WTC11 (cell line): Measurements from ENCODE around the gene ZNF177. TPM values are rescaled to one million over a fixed set of nuclear protein-coding genes. Genes with fewer than 3 reads are reported as not detected.

ENCODE experiments used
- ATAC-seq: fragments of 200-7000 bp; cut with Tn5 transposase; 2 replicates; pipeline ENCODE4 v1.10.0; 2021; ENCODE audit warnings: mild to moderate bottlenecking, moderate library complexity
- CTCF ChIA-PET: fragments of 300-600 bp; sonication (Branson Sonifier 250); formaldehyde crosslinking; loops from one replicate; lab custom pipeline; 2021; ENCODE audit warnings: antibody characterized with exemption; lab: Charles Lee
- POLR2A ChIA-PET: fragments of 350-600 bp; sonication (Branson Sonifier 250); formaldehyde crosslinking; loops from one replicate; lab custom pipeline; 2021; ENCODE audit warnings: antibody characterized with exemption; lab: Charles Lee
- DNase-seq: peaks from one replicate; pipeline ENCODE4 v3.0.0; 2021; ENCODE audit warnings: low spot score
- H3K27ac Mint-ChIP-seq: 2 replicates; pipeline ENCODE4 v1.8.0; 2021; ENCODE audit warnings: mixed read lengths
- H3K27me3 Mint-ChIP-seq: 2 replicates; pipeline ENCODE4 v1.8.0; 2021; ENCODE audit warnings: low read depth, mild to moderate bottlenecking, moderate library complexity, mixed read lengths
- H3K36me3 Mint-ChIP-seq: 2 replicates; pipeline ENCODE4 v1.8.0; 2021; ENCODE audit warnings: mixed read lengths
- H3K4me1 Mint-ChIP-seq: 2 replicates; pipeline ENCODE4 v1.8.0; 2022; ENCODE audit warnings: mixed read lengths
- H3K4me3 Mint-ChIP-seq: 2 replicates; pipeline ENCODE4 v1.8.0; 2021; ENCODE audit warnings: mild to moderate bottlenecking, moderate library complexity, mixed read lengths
- H3K9me3 Mint-ChIP-seq: 2 replicates; pipeline ENCODE4 v1.8.0; 2021; ENCODE audit warnings: mixed read lengths
- ELF4 ChIP-seq: sonication (generic); formaldehyde crosslinking; IDR thresholded peaks from 2 replicates; pipeline ENCODE4 v1.8.1; 2022; ENCODE audit warnings: low read depth, mild to moderate bottlenecking, moderate library complexity, missing genetic modification reagents
- EMX1 ChIP-seq: fragments of 250-450 bp; sonication (Bioruptor Pico); IDR thresholded peaks from 2 replicates; pipeline ENCODE4 v1.8.0; 2021; ENCODE audit warnings: mild to moderate bottlenecking
- ESRRA ChIP-seq: sonication (generic); formaldehyde crosslinking; IDR thresholded peaks from 2 replicates; pipeline ENCODE4 v1.8.1; 2022; ENCODE audit warnings: mild to moderate bottlenecking, missing genetic modification reagents, borderline replicate concordance
- FOXJ3 ChIP-seq: sonication (generic); formaldehyde crosslinking; IDR thresholded peaks from 2 replicates; pipeline ENCODE4 v1.9.0; 2021; ENCODE audit warnings: missing genetic modification reagents, mild to moderate bottlenecking, borderline replicate concordance
- MXD4 ChIP-seq: fragments of 250-450 bp; sonication (Bioruptor Pico); IDR thresholded peaks from 2 replicates; pipeline ENCODE4 v1.8.0; 2021; ENCODE audit warnings: mild to moderate bottlenecking, moderate library complexity, borderline replicate concordance
- NR3C1 ChIP-seq: sonication (generic); formaldehyde crosslinking; conservative IDR thresholded peaks from 2 replicates; pipeline ENCODE4 v1.8.1; 2023; ENCODE audit warnings: low read depth, mild to moderate bottlenecking, missing genetic modification reagents
- OVOL2 ChIP-seq: fragments of 250-450 bp; sonication (Bioruptor Pico); IDR thresholded peaks from 2 replicates; pipeline ENCODE4 v1.9.0; 2021; ENCODE audit warnings: mild to moderate bottlenecking, borderline replicate concordance
- PRRX2 ChIP-seq: fragments of 250-450 bp; sonication (Bioruptor Pico); IDR thresholded peaks from 2 replicates; pipeline ENCODE4 v1.8.0; 2021; ENCODE audit warnings: mild to moderate bottlenecking
- RORB ChIP-seq: fragments of 250-450 bp; sonication (Bioruptor Pico); IDR thresholded peaks from 2 replicates; pipeline ENCODE4 v1.9.0; 2021; ENCODE audit warnings: mild to moderate bottlenecking
- SMAD4 ChIP-seq: sonication (generic); formaldehyde crosslinking; IDR thresholded peaks from 2 replicates; pipeline ENCODE4 v1.8.0; 2022; ENCODE audit warnings: mild to moderate bottlenecking, missing genetic modification reagents
- ZBTB21 ChIP-seq: sonication (generic); formaldehyde crosslinking; IDR thresholded peaks from 2 replicates; pipeline ENCODE4 v1.8.1; 2023; ENCODE audit warnings: mild to moderate bottlenecking, missing genetic modification reagents, borderline replicate concordance
- ZNF121 ChIP-seq: sonication (generic); formaldehyde crosslinking; IDR thresholded peaks from 2 replicates; pipeline ENCODE4 v1.8.0; 2023; ENCODE audit warnings: missing genetic modification reagents
- ZNF219 ChIP-seq: sonication (generic); formaldehyde crosslinking; IDR thresholded peaks from 2 replicates; pipeline ENCODE4 v1.8.0; 2023; ENCODE audit warnings: missing genetic modification reagents, mild to moderate bottlenecking, borderline replicate concordance
- ZNF263 ChIP-seq: sonication (generic); formaldehyde crosslinking; IDR thresholded peaks from 2 replicates; pipeline ENCODE4 v1.8.1; 2022; ENCODE audit warnings: low read depth, mild to moderate bottlenecking, moderate library complexity, missing genetic modification reagents
- total RNA-seq: library from RNA; stranded (reverse); gene quantifications from 3 replicates; pipeline ENCODE4 v1.2.3, GENCODE V29; 2021
- TF ChIP-seq, protein P1 (sequence below): sonication (generic); formaldehyde crosslinking; IDR thresholded peaks from 2 replicates; pipeline ENCODE4 v1.8.0; 2023; ENCODE audit warnings: missing genetic modification reagents, mild to moderate bottlenecking, borderline replicate concordance
- TF ChIP-seq, protein P2 (sequence below): sonication (generic); formaldehyde crosslinking; IDR thresholded peaks from 2 replicates; pipeline ENCODE4 v1.8.0; 2022; ENCODE audit warnings: missing genetic modification reagents
- TF ChIP-seq, protein P3 (sequence below): fragments of 200-600 bp; IDR thresholded peaks from 2 replicates; pipeline ENCODE4 v1.8.0; 2022; ENCODE audit warnings: antibody characterized with exemption
- TF ChIP-seq, protein P4 (sequence below): fragments of 250-450 bp; sonication (Bioruptor Pico); IDR thresholded peaks from 2 replicates; pipeline ENCODE4 v1.9.0; 2021; ENCODE audit warnings: mild to moderate bottlenecking, borderline replicate concordance
- TF ChIP-seq, protein P5 (sequence below): sonication (generic); formaldehyde crosslinking; IDR thresholded peaks from 2 replicates; pipeline ENCODE4 v1.8.1; 2023; ENCODE audit warnings: mild to moderate bottlenecking, moderate library complexity, missing genetic modification reagents

ZNF177 gene
- total RNA-seq, 1 experiment from 2014 or later: 4.0 TPM

DNA sequence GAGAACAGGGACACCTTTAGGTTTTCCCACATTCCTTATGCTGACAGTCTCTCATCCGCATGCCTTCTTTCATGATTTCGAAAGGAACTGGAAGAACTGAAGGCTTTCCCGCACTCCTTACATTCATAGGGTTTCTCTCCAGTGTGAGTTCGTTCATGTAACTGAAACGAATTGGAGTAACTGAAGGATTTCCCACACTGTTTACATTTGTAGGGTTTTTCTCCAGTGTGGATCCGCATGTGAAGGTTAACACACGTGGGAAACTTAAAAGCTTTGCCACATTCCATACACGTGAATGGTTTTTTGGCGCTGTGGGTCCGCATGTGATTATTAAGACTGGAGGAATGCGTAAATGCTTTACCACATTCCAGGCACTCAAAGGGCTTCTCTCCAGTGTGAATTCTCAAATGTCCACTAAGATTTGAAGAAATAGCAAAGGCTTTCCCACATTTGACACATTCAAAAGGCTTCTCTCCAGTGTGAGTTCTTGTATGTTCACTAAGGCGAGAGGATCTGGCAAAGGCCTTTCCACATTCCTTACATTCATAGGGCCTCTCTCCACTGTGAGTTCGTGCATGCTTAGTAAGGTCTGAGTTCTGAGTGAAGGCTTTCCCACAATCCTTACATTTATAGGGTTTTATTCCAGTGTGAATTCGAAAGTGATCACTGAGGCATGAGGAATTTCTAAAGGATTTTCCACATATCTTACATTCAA lies 50.6 kb downstream of the ZNF177 start:
- POLR2A ChIA-PET: no interaction called here
- DNase-seq: no peak
- CTCF ChIA-PET: no interaction called here
- Mint-ChIP-seq H3K4me1 (no peaks in the 10 kb centered on the region), H3K27me3 (peaks cover 11% of the 10 kb centered on the region)
- no peak for TF ChIP-seq MXD4
- TF ChIP-seq ZNF121 (CRISPR knock-in tag): no peak
- TF ChIP-seq RORB (CRISPR knock-in tag): no peak
- no peak for TF ChIP-seq FOXJ3
- TF ChIP-seq, protein P1, sequence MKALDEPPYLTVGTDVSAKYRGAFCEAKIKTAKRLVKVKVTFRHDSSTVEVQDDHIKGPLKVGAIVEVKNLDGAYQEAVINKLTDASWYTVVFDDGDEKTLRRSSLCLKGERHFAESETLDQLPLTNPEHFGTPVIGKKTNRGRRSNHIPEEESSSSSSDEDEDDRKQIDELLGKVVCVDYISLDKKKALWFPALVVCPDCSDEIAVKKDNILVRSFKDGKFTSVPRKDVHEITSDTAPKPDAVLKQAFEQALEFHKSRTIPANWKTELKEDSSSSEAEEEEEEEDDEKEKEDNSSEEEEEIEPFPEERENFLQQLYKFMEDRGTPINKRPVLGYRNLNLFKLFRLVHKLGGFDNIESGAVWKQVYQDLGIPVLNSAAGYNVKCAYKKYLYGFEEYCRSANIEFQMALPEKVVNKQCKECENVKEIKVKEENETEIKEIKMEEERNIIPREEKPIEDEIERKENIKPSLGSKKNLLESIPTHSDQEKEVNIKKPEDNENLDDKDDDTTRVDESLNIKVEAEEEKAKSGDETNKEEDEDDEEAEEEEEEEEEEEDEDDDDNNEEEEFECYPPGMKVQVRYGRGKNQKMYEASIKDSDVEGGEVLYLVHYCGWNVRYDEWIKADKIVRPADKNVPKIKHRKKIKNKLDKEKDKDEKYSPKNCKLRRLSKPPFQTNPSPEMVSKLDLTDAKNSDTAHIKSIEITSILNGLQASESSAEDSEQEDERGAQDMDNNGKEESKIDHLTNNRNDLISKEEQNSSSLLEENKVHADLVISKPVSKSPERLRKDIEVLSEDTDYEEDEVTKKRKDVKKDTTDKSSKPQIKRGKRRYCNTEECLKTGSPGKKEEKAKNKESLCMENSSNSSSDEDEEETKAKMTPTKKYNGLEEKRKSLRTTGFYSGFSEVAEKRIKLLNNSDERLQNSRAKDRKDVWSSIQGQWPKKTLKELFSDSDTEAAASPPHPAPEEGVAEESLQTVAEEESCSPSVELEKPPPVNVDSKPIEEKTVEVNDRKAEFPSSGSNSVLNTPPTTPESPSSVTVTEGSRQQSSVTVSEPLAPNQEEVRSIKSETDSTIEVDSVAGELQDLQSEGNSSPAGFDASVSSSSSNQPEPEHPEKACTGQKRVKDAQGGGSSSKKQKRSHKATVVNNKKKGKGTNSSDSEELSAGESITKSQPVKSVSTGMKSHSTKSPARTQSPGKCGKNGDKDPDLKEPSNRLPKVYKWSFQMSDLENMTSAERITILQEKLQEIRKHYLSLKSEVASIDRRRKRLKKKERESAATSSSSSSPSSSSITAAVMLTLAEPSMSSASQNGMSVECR (CRISPR knock-in tag): no peak
- TF ChIP-seq, protein P2, sequence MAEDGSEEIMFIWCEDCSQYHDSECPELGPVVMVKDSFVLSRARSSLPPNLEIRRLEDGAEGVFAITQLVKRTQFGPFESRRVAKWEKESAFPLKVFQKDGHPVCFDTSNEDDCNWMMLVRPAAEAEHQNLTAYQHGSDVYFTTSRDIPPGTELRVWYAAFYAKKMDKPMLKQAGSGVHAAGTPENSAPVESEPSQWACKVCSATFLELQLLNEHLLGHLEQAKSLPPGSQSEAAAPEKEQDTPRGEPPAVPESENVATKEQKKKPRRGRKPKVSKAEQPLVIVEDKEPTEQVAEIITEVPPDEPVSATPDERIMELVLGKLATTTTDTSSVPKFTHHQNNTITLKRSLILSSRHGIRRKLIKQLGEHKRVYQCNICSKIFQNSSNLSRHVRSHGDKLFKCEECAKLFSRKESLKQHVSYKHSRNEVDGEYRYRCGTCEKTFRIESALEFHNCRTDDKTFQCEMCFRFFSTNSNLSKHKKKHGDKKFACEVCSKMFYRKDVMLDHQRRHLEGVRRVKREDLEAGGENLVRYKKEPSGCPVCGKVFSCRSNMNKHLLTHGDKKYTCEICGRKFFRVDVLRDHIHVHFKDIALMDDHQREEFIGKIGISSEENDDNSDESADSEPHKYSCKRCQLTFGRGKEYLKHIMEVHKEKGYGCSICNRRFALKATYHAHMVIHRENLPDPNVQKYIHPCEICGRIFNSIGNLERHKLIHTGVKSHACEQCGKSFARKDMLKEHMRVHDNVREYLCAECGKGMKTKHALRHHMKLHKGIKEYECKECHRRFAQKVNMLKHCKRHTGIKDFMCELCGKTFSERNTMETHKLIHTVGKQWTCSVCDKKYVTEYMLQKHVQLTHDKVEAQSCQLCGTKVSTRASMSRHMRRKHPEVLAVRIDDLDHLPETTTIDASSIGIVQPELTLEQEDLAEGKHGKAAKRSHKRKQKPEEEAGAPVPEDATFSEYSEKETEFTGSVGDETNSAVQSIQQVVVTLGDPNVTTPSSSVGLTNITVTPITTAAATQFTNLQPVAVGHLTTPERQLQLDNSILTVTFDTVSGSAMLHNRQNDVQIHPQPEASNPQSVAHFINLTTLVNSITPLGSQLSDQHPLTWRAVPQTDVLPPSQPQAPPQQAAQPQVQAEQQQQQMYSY (CRISPR knock-in tag): no peak
- TF ChIP-seq ZNF219 (CRISPR knock-in tag): no peak
- TF ChIP-seq, all 79 proteins: peak for 0
- Mint-ChIP-seq H3K36me3 (peaks cover 86% of the 10 kb centered on the region), H3K9me3 (peaks cover 76% of the 10 kb centered on the region), H3K27ac (no peak overlapping the region), H3K4me3 (no peak overlapping the region)
- ATAC-seq: no peak

DNA sequence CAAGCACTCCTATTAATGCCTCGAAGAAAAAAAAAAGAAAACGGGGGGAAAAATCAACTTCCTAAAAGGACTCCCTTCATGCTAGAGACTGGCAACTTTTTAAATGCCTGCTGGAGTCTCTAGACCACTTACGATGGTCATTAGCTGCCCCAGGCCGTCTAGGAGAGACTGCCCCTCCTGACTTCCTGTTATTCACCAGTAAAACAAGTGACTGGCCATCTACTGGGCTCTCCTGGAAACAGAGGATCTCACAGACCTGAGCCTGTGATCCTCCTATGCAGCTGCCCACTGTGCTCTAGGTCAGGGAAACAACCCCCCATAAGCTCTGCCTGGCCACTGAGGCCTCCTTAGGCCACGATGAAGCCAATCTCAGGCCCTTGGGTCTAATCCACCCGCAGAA lies 65.1 kb downstream of the ZNF177 start:
- Mint-ChIP-seq H3K4me3 (no peak overlapping the region), H3K36me3 (peaks cover 14% of the 10 kb centered on the region), H3K9me3 (no peaks in the 10 kb centered on the region), H3K27me3 (no peaks in the 10 kb centered on the region), H3K4me1 (peaks cover 5% of the 10 kb centered on the region), H3K27ac (no peak overlapping the region)
- CTCF ChIA-PET: interaction anchor here (0.7 kb wide), 1 partner anchor 57 kb away, joined by 3 read pairs; no protein-coding TSS in a partner anchor
- POLR2A ChIA-PET: interaction anchor here (0.5 kb wide), 1 partner anchor 68 kb away, joined by 3 read pairs; no protein-coding TSS in a partner anchor
- no peak for DNase-seq
- TF ChIP-seq, protein P3, sequence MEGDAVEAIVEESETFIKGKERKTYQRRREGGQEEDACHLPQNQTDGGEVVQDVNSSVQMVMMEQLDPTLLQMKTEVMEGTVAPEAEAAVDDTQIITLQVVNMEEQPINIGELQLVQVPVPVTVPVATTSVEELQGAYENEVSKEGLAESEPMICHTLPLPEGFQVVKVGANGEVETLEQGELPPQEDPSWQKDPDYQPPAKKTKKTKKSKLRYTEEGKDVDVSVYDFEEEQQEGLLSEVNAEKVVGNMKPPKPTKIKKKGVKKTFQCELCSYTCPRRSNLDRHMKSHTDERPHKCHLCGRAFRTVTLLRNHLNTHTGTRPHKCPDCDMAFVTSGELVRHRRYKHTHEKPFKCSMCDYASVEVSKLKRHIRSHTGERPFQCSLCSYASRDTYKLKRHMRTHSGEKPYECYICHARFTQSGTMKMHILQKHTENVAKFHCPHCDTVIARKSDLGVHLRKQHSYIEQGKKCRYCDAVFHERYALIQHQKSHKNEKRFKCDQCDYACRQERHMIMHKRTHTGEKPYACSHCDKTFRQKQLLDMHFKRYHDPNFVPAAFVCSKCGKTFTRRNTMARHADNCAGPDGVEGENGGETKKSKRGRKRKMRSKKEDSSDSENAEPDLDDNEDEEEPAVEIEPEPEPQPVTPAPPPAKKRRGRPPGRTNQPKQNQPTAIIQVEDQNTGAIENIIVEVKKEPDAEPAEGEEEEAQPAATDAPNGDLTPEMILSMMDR: no peak
- TF ChIP-seq ZNF263 (CRISPR knock-in tag) (no peak), EMX1 (CRISPR knock-in tag) (no peak), ESRRA (no peak), RORB (CRISPR knock-in tag) (no peak), NR3C1 (no peak), OVOL2 (CRISPR knock-in tag) (no peak), SMAD4 (CRISPR knock-in tag) (no peak), PRRX2 (CRISPR knock-in tag) (no peak), ZBTB21 (CRISPR knock-in tag) (no peak), FOXJ3 (no peak), ELF4 (CRISPR knock-in tag) (no peak)
- TF ChIP-seq, protein P4, sequence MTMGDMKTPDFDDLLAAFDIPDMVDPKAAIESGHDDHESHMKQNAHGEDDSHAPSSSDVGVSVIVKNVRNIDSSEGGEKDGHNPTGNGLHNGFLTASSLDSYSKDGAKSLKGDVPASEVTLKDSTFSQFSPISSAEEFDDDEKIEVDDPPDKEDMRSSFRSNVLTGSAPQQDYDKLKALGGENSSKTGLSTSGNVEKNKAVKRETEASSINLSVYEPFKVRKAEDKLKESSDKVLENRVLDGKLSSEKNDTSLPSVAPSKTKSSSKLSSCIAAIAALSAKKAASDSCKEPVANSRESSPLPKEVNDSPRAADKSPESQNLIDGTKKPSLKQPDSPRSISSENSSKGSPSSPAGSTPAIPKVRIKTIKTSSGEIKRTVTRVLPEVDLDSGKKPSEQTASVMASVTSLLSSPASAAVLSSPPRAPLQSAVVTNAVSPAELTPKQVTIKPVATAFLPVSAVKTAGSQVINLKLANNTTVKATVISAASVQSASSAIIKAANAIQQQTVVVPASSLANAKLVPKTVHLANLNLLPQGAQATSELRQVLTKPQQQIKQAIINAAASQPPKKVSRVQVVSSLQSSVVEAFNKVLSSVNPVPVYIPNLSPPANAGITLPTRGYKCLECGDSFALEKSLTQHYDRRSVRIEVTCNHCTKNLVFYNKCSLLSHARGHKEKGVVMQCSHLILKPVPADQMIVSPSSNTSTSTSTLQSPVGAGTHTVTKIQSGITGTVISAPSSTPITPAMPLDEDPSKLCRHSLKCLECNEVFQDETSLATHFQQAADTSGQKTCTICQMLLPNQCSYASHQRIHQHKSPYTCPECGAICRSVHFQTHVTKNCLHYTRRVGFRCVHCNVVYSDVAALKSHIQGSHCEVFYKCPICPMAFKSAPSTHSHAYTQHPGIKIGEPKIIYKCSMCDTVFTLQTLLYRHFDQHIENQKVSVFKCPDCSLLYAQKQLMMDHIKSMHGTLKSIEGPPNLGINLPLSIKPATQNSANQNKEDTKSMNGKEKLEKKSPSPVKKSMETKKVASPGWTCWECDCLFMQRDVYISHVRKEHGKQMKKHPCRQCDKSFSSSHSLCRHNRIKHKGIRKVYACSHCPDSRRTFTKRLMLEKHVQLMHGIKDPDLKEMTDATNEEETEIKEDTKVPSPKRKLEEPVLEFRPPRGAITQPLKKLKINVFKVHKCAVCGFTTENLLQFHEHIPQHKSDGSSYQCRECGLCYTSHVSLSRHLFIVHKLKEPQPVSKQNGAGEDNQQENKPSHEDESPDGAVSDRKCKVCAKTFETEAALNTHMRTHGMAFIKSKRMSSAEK: no peak
- TF ChIP-seq, protein P5, sequence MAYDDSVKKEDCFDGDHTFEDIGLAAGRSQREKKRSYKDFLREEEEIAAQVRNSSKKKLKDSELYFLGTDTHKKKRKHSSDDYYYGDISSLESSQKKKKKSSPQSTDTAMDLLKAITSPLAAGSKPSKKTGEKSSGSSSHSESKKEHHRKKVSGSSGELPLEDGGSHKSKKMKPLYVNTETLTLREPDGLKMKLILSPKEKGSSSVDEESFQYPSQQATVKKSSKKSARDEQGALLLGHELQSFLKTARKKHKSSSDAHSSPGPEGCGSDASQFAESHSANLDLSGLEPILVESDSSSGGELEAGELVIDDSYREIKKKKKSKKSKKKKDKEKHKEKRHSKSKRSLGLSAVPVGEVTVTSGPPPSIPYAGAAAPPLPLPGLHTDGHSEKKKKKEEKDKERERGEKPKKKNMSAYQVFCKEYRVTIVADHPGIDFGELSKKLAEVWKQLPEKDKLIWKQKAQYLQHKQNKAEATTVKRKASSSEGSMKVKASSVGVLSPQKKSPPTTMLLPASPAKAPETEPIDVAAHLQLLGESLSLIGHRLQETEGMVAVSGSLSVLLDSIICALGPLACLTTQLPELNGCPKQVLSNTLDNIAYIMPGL (CRISPR knock-in tag): no peak
- ATAC-seq: no peak
